ENCODE data around the gene MARK3. TPM values are rescaled to one million over a fixed set of nuclear protein-coding genes. Genes with fewer than 3 reads are reported as not detected.

The MARK3 gene
- total and polyA plus RNA-seq, 2 donors (not counting 1 experiment from before 2014, with no cell fraction given): 73.0 to 142 TPM

- Histone ChIP-seq H3K9me3 (ENCODE audit: control extremely low read depth in 1 of 3, control insufficient read depth in 2 of 3, insufficient read depth in 1 of 3, low read length in 2 of 3) (no peaks in the 10 kb centered on the region), H3K27ac (ENCODE audit: low read length in 2 of 2) (no peak overlapping the region), H3K36me3 (replicated peaks in 1 of 2; ENCODE audit: control extremely low read depth in 1 of 2, control insufficient read depth in 1 of 2, extremely low read depth in 1 of 2, insufficient read depth in 2 of 2, low read length in 1 of 2) (peaks cover 0 to 3% of the 10 kb centered on the region in 2 experiments), H3K27me3 (replicated peaks in 1 of 4; ENCODE audit: control extremely low read depth in 1 of 4, control insufficient read depth in 3 of 4, insufficient read depth in 4 of 4, low read length in 3 of 4) (peaks cover 0 to 16% (median 2%) of the 10 kb centered on the region in 4 experiments), H3K4me1 (ENCODE audit: control insufficient read depth in 2 of 2, insufficient read depth in 2 of 2, low read length in 2 of 2) (no peaks in the 10 kb centered on the region), H3K9ac (ENCODE audit: low read length) (no peak overlapping the region), H3K4me3 (ENCODE audit: control extremely low read depth in 1 of 5, extremely low read depth in 1 of 5, insufficient read depth in 1 of 5, low read depth in 2 of 5, low read length in 4 of 5) (no peak overlapping the region), H4K20me1 (ENCODE audit: control insufficient read depth, insufficient read depth, low read length, poor library complexity, severe bottlenecking) (no peaks in the 10 kb centered on the region), H2AFZ (ENCODE audit: insufficient read depth, low read depth, low read length, poor library complexity, severe bottlenecking) (no peak overlapping the region), H3K4me2 (replicated peaks; ENCODE audit: low read depth, low read length, poor library complexity, severe bottlenecking) (no peak overlapping the region), H3K79me2 (ENCODE audit: control insufficient read depth, insufficient read depth, low read length) (no peaks in the 10 kb centered on the region)
- intact Hi-C loops (cut with micrococcal nuclease): no loop called here
- Mint-ChIP-seq H3K9me3 (ENCODE audit: insufficient read depth) (no peaks in the 10 kb centered on the region), H3K27me3 (no peaks in the 10 kb centered on the region), H3K4me3 (no peak overlapping the region), H3K4me1 (no peaks in the 10 kb centered on the region), H3K27ac (no peak overlapping the region)
- ATAC-seq (ENCODE audit: low read depth) (no peak), DNase-seq (no peak)
- WGBS (ENCODE audit: insufficient coverage): 70% methylated on average over 24 of the region's 28 CpGs
- no peak for TF ChIP-seq EZH2 (IDR thresholded peaks at IDR 0.05; ENCODE audit: borderline replicate concordance, insufficient read depth, low read depth, low read length, poor library complexity, severe bottlenecking)
- TF ChIP-seq, protein P1, sequence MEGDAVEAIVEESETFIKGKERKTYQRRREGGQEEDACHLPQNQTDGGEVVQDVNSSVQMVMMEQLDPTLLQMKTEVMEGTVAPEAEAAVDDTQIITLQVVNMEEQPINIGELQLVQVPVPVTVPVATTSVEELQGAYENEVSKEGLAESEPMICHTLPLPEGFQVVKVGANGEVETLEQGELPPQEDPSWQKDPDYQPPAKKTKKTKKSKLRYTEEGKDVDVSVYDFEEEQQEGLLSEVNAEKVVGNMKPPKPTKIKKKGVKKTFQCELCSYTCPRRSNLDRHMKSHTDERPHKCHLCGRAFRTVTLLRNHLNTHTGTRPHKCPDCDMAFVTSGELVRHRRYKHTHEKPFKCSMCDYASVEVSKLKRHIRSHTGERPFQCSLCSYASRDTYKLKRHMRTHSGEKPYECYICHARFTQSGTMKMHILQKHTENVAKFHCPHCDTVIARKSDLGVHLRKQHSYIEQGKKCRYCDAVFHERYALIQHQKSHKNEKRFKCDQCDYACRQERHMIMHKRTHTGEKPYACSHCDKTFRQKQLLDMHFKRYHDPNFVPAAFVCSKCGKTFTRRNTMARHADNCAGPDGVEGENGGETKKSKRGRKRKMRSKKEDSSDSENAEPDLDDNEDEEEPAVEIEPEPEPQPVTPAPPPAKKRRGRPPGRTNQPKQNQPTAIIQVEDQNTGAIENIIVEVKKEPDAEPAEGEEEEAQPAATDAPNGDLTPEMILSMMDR (IDR thresholded peaks at IDR 0.05): no peak
- POLR2A ChIA-PET: no interaction called here
- CTCF ChIA-PET: interaction anchor here (1.3 to 6.0 kb wide), 2 partner anchors 19 to 20 kb away, joined by 8 to 24 read pairs; no protein-coding TSS in a partner anchor
These were observed 154.0 kb downstream of the MARK3 start for GRCh38 chr14:103539056-103539825.

Data from B cell (primary cell).